C4-2B (cell line): ENCODE measurements around the gene GALNT10.

Source experiments
- H3K27ac ChIP-seq: fragments of 450-650 bp; 2 replicates; pipeline ENCODE4 v1.5.1; 2017
- CTCF ChIP-seq: fragments of 450-650 bp; conservative IDR thresholded peaks from 2 replicates; pipeline ENCODE4 v1.5.1; 2017; ENCODE audit warnings: mild to moderate bottlenecking
- ZFX ChIP-seq: fragments of 450-650 bp; IDR thresholded peaks from 2 replicates; pipeline ENCODE4 v1.6.1; 2017

The GALNT10 gene

GRCh38 chr5:154406826-154407225, 216.3 kb downstream of the GALNT10 start:
- no peak overlapping the region for H3K27ac ChIP-seq
- TF ChIP-seq ZFX, result no peak

DNA sequence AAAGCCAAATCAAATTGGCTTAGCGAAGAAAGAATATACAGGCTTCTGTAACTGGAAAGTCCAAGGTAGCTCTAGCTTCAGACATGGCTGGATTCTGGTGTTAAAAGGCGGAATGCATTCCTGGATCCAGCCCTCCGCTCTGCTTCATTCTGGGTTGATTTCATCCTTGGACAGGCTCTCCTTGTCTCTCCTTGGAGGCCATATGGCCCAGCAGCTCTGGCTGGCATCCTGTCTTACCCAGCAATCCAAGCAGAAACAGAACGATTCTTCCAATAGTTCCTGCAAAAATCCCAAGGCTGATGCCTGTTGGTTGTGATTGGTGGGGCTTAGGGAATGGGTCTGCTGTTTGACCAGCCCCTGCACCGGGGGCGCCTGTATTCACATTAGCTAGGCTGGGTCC, 218.3 kb downstream of the GALNT10 start:
- TF ChIP-seq ZFX, result no peak
- no peak for TF ChIP-seq CTCF
- no peak overlapping the region for H3K27ac ChIP-seq

- TF ChIP-seq CTCF (no peak), ZFX (no peak)
- H3K27ac ChIP-seq, result no peak overlapping the region
Observed at GRCh38 chr5:154409230-154409840, 218.8 kb downstream of the GALNT10 start.

GRCh38 chr5:154410008-154410407, 219.5 kb downstream of the GALNT10 start:
- no peak overlapping the region for H3K27ac ChIP-seq
- TF ChIP-seq ZFX (no peak), CTCF (no peak)

GRCh38 chr5:154410786-154411185, 220.3 kb downstream of the GALNT10 start:
- no peak for TF ChIP-seq ZFX
- TF ChIP-seq CTCF, result no peak
- no peak overlapping the region for H3K27ac ChIP-seq

DNA sequence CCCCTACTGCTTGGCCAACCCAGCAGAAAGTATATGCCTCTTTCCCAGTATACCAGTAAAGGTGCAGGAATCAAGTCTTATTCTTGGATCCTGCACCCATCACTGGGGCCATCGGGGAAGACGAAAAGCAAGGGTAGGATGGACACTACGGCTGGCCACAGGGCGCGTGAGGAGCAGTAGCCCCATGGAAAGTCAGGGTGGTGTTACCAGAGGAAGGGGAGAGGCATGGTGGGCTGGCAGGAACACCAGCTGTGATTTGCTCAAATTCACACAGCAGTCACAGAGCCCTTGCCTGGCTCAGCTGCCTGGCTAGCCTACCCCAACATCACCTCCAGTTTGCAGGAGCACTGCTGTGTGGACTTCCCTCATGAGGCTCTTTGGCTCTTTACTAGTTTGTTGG, 220.8 kb downstream of the GALNT10 start:
- TF ChIP-seq ZFX, result no peak
- no peak for TF ChIP-seq CTCF
- no peak overlapping the region for H3K27ac ChIP-seq

DNA sequence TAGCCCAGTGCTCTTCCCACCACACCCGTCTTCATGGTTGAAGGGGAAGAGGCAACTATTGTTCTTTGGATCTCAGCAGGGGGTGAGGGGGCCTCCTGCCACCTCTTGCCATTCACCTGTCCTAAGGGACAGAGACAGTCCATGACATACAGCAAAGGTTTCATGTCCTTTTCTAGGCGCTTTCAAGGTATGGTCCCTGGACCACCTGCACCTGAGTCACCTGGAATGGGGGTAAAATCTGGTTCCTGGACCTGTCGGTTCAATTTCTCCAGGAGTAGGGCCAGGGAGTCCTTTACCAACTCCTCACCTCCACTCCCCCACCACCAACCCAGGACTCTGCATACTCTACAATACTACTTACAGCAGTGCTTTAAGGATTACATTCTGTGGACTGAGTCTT, 221.8 kb downstream of the GALNT10 start:
- no peak for TF ChIP-seq CTCF
- H3K27ac ChIP-seq, result no peak overlapping the region

DNA sequence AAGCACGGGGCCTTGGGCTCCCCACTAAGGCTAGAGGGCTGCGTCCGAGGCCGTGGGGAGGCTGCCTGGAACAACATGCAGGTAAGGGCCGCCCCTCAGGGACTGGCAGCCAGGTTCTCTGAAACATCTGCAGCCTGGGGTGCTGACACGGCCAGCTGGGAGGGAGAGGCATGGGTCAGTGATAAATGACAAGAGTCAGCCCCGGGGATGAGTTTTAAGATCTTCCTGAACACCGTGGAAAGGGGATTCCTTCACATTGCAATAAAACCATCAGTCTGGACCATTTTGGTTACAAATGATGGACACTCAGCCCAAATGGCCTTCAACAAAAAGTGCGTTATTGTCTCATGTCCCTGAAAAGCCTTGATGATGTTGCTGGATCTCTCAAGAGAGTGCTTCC, 222.4 kb downstream of the GALNT10 start:
- H3K27ac ChIP-seq, result no peak overlapping the region
- TF ChIP-seq ZFX, result no peak
- TF ChIP-seq CTCF, result no peak
